Measurements from ENCODE around the gene ATP8B2.

ATP8B2 gene

GRCh38 chr1:154353460-154353904 is 28.2 kb downstream of the ATP8B2 start (continued):
- TF ChIP-seq ZNF19 (tag by site-specific recombination; IDR thresholded peaks at IDR 0.05; ENCODE audit: low read depth) (no peak), ZSCAN16 (tag by site-specific recombination; IDR thresholded peaks at IDR 0.05) (no peak), SP3 (tag by site-specific recombination; IDR thresholded peaks at IDR 0.05) (no peak), ZBTB26 (tag by site-specific recombination; optimal IDR thresholded peaks at IDR 0.05) (no peak), ZNF214 (tag by site-specific recombination; IDR thresholded peaks at IDR 0.05; ENCODE audit: borderline replicate concordance) (no peak), PRDM10 (tag by site-specific recombination; IDR thresholded peaks at IDR 0.05) (no peak), ZNF704 (tag by site-specific recombination; IDR thresholded peaks at IDR 0.05) (no peak), MEIS1 (CRISPR knock-in tag; IDR thresholded peaks at IDR 0.05; ENCODE audit: borderline replicate concordance) (no peak), PBX3 (CRISPR knock-in tag; IDR thresholded peaks at IDR 0.05) (no peak), MYNN (tag by site-specific recombination; IDR thresholded peaks at IDR 0.05; ENCODE audit: borderline replicate concordance) (no peak), ZNF449 (tag by site-specific recombination; IDR thresholded peaks at IDR 0.05) (no peak), BCL11B (tag by site-specific recombination; IDR thresholded peaks at IDR 0.05; ENCODE audit: low read depth) (peak; percentile 96), ZNF624 (tag by site-specific recombination; IDR thresholded peaks at IDR 0.05) (no peak), ZBTB10 (tag by site-specific recombination; IDR thresholded peaks at IDR 0.05) (no peak), TCF7L2 (IDR thresholded peaks at IDR 0.05; ENCODE audit: borderline replicate concordance, low read depth, low read length) (no peak), ZNF112 (tag by site-specific recombination; IDR thresholded peaks at IDR 0.05) (no peak), ZNF223 (tag by site-specific recombination; IDR thresholded peaks at IDR 0.05) (no peak), ZNF76 (tag by site-specific recombination; IDR thresholded peaks at IDR 0.05; ENCODE audit: borderline replicate concordance, low read depth) (no peak), KLF9 (tag by site-specific recombination; IDR thresholded peaks at IDR 0.05; ENCODE audit: low read depth) (no peak), REPIN1 (tag by site-specific recombination; IDR thresholded peaks at IDR 0.05; ENCODE audit: low read depth) (no peak), PRDM1 (tag by site-specific recombination; IDR thresholded peaks at IDR 0.05) (peak; percentile 78; the same call in 1 of the 2 replicates), SCRT1 (tag by site-specific recombination; IDR thresholded peaks at IDR 0.05; ENCODE audit: borderline replicate concordance) (no peak), BCL11A (tag by site-specific recombination; IDR thresholded peaks at IDR 0.05; ENCODE audit: low read depth) (peak; percentile 97), ZNF350 (tag by site-specific recombination; IDR thresholded peaks at IDR 0.05) (no peak), ZNF423 (tag by site-specific recombination; IDR thresholded peaks at IDR 0.05) (no peak), ATF2 (tag by site-specific recombination; IDR thresholded peaks at IDR 0.05; ENCODE audit: low read depth) (no peak)

All from HEK293 (cell line).